Epithelial cell of esophagus (primary cell): ENCODE measurements around the gene PXDN.
A peak's percentile ranks its signal among the peaks of the same experiment; 100 is the strongest.
"Not testable (repeated sequence)": the region's sequence is repeated elsewhere in the genome, so short reads cannot be mapped to it uniquely, and the experiment has no call there.

Experiments used
- DNase-seq: peaks from one replicate; pipeline ENCODE4 v3.0.0; 2010; ENCODE audit warnings: low read depth
- H3K4me3 ChIP-seq: 2 replicates; pipeline ENCODE4 v1.5.1; 2011; ENCODE audit warnings: mild to moderate bottlenecking, low read length, control low read depth
- TF ChIP-seq, protein P1 (sequence below): IDR thresholded peaks from 2 replicates; pipeline ENCODE4 v1.5.1; 2011; ENCODE audit warnings: low read depth, mild to moderate bottlenecking, low read length, control low read depth, inconsistent platforms; ENCODE audit not compliant: insufficient read depth; ENCODE audit errors: missing control alignments

PXDN gene

DNA sequence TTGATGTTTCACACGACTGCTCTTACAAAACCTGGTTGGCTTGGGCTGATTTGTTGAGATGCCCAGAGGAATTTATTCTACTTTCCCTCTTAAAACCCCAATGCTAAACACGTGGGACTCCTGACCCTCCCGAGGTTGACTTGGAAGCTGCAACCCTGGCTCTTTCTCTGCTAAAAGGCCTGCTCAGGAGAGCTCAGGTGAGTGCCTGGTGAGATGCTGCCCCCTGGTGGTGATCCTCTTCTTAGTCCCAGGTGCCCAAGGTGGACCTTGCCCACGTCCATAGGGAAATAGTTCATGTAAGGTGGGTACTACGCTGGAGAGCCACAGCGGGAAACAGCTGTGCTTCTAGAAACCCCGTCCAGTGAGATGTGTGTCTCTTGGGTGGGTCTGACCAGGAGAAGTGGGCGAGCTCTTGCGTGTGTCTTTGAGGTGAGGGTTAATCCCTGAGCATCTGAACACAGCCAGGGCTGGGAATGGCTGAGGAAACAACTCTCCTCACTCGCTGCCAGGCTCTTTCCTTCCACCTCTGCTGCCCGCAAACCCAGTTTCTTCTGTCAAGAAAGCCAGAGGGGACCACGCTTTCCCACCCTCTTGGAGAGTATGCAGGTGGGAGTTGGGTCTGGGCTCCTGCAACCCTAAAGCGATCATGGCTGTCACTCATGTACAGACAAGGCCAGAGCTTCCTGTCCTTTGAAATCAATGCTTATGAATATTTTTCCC is 25.5 kb upstream of the PXDN start:
- peak; percentile 81 for DNase-seq
- no peak overlapping the region for H3K4me3 ChIP-seq
- TF ChIP-seq, protein P1, sequence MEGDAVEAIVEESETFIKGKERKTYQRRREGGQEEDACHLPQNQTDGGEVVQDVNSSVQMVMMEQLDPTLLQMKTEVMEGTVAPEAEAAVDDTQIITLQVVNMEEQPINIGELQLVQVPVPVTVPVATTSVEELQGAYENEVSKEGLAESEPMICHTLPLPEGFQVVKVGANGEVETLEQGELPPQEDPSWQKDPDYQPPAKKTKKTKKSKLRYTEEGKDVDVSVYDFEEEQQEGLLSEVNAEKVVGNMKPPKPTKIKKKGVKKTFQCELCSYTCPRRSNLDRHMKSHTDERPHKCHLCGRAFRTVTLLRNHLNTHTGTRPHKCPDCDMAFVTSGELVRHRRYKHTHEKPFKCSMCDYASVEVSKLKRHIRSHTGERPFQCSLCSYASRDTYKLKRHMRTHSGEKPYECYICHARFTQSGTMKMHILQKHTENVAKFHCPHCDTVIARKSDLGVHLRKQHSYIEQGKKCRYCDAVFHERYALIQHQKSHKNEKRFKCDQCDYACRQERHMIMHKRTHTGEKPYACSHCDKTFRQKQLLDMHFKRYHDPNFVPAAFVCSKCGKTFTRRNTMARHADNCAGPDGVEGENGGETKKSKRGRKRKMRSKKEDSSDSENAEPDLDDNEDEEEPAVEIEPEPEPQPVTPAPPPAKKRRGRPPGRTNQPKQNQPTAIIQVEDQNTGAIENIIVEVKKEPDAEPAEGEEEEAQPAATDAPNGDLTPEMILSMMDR = peak; percentile 85

DNA sequence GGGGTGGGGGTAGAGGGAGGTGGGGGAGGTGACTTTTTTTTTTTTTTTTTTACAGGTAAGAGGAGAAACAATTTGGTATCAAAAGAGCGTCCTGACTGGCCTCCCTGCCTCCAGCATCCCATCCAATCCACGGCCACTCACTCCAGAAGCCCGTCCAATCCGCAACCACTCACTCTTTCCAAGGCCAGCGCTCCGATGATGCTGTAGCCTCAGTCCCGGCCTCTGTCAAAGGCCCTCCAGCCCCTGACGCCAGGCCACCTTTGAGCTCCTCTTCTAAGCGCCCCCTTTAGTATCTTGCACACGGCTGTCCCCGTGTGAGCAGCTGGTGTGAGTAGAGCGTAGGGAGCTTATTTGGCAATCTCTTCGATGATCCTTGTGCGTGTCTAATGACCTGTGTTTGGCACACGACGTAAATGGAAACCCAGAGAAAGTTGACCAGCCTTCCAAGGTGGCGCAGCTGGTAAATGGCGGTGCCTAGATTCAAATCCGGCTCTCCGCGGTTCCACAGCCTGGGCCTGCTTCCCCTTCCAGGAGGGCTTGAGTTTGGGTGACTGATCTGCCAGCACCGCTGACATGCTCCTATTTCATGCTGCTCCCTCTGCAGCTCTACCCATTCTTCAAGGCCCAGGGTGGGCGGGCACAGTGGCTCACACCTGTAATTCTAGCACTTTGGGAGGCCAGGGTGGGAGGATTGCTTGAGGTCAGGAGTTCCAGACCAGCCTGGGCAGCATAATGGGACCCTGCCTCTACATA is 23.8 kb upstream of the PXDN start:
- H3K4me3 ChIP-seq = no peak overlapping the region
- TF ChIP-seq, protein P1 = no peak
- no peak for DNase-seq

DNA sequence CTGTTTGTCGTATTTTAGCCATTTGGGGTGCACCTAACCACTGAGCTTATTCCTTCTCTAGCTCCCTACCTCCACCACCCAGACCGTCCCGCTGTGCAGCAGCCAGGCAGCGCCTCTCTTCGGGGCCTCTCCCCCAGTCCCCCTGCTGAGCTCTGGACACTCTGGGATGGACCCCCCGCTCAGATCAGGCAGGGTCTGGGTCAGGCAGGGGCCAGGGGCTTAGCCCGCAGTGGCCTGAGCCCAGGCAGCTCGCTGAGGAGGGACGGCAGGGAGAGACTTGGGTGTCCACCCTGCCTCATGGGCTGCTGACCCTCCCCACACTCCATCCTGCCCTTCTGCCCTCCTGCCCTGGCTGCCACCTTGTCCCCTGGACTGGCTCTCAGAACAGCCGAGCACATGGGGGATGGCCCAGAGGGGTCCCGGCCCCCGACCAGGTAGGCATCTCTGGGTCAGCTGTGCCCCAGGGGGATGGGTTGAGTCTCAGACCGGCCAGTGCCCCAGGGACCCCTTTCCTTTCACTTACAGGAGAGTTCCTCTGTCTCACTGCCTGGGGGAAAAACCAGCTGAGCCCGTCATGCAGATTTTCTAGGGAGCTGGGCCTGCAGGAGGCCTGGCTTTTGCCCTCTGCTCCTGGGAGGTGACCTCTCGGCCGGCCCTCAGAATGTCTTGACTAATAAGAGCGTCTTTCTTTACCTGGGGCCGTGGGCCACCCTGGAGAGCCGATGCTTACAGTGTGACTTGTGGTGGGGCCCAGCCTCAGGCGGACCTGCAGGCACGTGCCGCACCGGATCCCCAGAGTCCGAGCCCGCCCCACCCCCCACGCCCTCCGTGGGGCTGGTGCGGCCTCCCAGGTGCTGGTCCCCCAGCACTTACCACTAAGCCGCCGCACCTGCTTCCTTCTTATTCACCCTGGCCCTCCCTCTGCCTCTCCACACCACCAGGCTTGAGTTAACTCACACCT is 22.8 kb upstream of the PXDN start:
- TF ChIP-seq, protein P1 = no peak
- no peak overlapping the region for H3K4me3 ChIP-seq
- DNase-seq = no peak

DNA sequence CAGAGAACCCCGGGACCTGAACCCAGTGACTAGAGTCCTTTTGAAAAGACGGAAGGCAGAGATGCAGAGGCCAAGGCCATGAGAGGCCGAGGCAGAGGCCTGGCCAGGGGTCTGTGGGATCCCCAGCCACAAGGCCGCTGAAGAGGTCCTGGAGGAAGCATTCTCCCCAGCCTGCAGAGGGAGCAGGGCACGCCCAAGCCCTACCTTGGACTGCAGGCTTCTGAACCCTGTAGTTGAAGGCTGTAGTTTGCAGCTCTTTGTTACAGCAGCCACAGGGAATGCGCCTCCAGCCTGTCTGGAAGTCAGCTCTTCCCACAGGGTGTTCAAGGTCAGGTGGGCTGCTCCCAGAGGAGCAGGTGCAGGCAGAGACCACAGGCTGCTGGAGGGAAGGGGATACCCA is 22.1 kb upstream of the PXDN start:
- TF ChIP-seq, protein P1 = no peak
- no peak overlapping the region for H3K4me3 ChIP-seq
- DNase-seq = no peak

DNA sequence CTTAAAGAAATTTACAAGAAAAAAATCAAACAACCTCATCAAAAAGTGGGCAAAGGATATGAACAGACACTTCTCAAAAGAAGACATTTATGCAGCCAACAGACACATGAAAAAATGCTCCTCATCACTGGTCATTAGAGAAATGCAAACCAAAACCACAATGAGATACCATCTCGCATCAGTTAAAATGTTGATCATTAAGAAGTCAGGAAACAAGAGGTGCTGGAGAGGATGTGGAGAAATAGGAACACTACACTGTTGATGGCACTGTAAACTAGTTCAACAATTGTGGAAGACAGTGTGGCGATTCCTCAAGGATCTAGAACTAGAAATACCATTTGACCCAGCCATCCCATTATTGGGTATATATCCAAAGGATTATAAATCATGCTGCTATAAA is 20.9 kb upstream of the PXDN start:
- not testable (repeated sequence) for DNase-seq, H3K4me3 ChIP-seq

DNA sequence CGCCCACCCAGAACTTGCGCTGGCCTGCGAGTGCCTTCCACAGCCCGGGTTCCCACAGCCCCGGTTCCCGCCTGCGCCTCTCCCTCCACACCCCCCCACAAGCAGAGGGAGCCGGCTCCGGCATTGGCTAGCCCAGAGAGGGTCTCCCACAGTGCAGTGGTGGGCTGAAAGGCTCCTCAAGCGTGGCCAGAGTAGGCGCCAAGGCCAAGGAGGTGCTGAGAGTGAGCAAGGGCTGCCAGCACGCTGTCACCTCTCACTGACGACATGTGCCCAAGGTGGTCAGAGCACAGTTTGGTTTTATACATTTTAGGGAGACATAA is 15.3 kb upstream of the PXDN start:
- no peak for DNase-seq
- H3K4me3 ChIP-seq = no peak overlapping the region
- TF ChIP-seq, protein P1 = no peak
